ENCODE measurements around the gene NANOS2.

Gene NANOS2

GRCh38 chr19:45929247-45929646 lies 14.7 kb upstream of the NANOS2 start:
- DNase-seq (ENCODE audit: low spot score), result no peak

- DNase-seq (ENCODE audit: low spot score), result peak; percentile 97
Measured at GRCh38 chr19:45927565-45928261, 13.1 kb upstream of the NANOS2 start.

DNA sequence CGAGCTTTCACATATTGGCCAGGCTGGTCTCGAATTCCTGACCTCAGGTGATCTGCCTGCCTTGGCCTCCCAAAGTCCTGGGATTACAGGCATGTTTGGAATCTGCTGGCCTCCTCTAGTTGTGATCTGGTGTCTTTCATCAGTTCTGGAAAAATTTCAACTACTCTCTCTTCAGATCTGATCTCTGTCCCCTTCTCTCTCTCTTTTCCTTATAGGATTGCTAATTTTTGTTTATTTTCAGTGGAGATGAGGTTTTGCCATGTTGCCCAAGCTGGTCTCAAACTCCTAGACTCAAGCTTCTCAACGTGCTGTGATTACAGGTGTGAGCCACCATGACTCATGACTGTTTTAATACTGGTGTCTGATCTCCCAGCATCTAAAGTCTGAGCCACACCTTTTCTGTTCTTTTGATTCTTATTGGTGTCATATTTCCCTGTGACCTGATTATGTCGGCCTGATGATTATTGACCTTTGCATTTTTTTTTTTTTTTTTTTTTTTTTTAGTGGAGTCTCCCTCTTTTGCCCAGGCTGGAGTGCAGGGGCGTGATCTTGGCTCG lies 10.4 kb upstream of the NANOS2 start:
- DNase-seq (ENCODE audit: low spot score), result no peak

GRCh38 chr19:45922281-45922680 lies 7.7 kb upstream of the NANOS2 start:
- DNase-seq (ENCODE audit: low spot score), result no peak

- no peak for DNase-seq (ENCODE audit: low spot score)
Measured at GRCh38 chr19:45920458-45920857, 5.9 kb upstream of the NANOS2 start.

- DNase-seq (ENCODE audit: low spot score), result no peak
Measured at GRCh38 chr19:45919678-45920077, 5.1 kb upstream of the NANOS2 start.

DNA sequence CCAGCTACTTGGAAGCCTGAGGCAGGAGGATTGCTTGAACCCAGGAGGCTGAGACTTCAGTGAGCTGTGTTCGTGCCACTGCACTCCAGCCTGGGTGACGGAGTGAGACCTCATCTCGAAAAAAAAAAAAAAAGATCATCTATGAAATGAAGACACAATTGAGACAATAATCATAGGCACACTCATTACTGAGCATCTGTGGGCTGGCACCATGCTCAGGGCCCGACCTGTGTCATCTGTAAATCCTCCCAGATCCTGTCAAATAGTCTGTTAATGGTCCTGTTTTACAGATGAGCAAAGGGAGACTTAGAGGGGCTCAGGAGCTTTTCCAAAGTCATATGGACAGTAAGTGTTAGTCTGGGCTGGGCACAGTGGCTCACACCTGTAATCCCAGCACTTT lies 4.1 kb upstream of the NANOS2 start:
- no peak for DNase-seq (ENCODE audit: low spot score)

GRCh38 chr19:45917421-45918091 lies 3.0 kb upstream of the NANOS2 start:
- peak; percentile 83 for DNase-seq (ENCODE audit: low spot score)

GRCh38 chr19:45911291-45911690 lies 3.3 kb downstream of the NANOS2 start:
- no peak for DNase-seq (ENCODE audit: low spot score)

DNA sequence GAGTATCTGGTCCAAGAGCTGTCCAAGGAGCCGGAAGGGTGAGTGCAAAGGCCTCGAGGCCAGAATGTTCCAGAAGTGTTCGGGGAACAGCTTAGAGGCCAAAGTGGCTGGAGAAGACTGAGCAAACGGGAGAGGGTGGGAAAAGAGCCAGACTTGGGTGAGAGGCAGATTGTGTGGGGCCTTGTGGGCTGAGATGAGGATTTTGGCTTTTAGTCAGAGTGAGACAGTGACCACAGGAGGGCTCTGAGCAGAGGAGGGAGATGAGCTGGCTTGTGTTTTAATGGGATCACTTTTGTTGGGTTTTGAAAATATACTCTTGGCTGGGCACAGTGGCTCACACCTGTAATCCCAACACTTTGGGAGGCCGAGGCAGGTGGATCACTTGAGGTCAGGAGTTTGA lies 5.6 kb downstream of the NANOS2 start:
- no peak for DNase-seq (ENCODE audit: low spot score)

DNA sequence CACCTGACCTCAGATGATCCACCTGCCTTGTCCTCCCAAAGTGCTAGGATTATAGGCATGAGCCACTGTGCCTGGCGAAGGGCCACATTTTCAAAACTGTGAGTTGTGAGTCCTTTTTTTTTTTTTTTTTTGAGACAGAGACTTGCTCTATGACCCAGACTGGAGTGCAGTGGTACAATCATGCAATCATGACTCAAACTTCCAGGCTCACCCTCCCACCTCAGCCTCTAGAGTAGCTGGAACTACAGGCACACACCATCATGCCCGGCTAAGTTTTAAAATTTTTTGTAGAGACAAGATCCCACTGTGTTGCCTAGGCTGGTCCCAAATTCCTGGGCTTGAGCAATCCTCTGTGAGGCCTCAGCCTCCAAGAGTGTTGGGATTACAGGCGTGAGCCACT lies 8.4 kb downstream of the NANOS2 start:
- DNase-seq (ENCODE audit: low spot score), result no peak

DNA sequence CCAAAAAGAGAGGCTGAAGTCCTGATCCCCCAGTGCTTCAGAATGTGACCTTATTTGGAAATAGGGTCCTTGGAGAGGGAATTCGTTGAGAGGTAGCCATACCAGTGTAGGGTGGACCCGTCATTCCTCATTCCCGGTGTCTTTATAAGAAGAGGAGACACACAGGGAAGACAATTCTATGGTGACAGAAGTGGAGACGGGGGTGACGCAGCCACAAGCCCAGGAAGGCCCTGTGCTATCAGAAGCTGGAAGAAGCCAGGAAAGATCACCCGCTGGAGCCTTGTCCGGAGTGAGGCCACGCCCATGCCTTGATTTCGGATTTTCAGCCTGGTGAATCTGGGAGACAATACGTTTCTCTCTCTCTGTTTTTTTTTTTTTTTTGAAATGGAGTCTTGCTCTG lies 9.6 kb downstream of the NANOS2 start:
- no peak for DNase-seq (ENCODE audit: low spot score)

- peak; percentile 100 for DNase-seq (ENCODE audit: low spot score)
Measured at GRCh38 chr19:45902651-45903625, 11.6 kb downstream of the NANOS2 start.

- no peak for DNase-seq (ENCODE audit: low spot score)
Measured at GRCh38 chr19:45901912-45902650, 12.5 kb downstream of the NANOS2 start, which contains the start of gene MYPOP. Gene MYPOP (minus strand): TSS chr19:45902613. CDS start chr19:45901773, 840 bp downstream.

DNA sequence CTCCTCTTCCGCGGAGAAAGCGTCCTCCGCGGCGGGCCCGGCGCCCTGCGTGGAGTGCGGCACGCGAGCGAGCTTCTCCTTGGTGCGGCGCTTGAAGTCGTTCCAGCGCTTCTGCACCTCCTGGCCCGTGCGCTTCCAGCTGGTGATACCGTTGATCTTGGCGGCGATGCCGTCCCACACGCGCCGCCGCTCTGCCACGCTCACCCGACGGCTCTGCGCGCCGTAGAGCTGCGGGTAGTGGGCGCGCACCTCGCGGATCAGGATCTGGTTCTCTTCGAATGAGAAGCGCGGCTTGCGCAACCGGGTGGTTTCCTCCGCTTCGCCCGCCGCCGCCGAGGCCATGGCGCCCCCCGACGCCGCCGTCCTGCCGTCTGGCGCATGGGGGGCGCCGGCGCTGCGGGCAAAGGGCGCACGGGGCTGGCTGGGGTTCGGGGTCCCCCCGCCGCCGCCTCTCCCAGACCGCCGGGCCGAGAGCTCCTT lies 13.1 kb downstream of the NANOS2 start:
- no peak for DNase-seq (ENCODE audit: low spot score)

DNA sequence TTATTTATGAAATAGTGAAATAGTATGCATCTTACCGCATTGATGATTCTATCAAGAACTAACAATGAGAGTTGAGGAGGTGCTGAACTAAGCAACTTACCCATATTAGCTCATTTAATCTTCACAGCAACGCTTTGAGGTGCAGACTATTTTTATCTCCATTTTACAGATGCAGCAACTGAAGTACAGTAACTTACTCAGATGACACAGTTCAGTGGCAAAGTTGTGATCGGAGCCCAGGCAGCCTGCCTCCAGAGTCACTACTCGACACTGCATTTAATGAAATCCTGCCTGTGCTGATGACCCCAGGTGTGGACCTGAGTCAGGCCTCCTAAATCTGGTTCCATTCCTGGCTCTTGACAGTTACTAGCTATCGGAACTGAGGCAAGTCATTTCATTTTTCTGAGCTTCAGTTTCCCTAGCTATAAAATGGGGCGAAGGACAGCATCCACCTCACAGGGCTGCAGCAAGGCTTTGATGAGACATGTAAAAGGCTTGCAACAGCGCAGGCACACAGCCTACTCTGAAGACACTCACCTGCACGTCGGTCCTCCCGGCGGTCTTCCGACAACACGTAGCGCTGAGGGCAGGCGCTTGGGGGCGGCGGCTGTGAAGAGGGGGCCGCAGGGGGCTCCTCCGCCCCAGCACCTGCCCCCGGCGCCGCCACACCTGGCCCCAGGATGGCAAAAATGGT lies 13.7 kb downstream of the NANOS2 start:
- no peak for DNase-seq (ENCODE audit: low spot score)

DNA sequence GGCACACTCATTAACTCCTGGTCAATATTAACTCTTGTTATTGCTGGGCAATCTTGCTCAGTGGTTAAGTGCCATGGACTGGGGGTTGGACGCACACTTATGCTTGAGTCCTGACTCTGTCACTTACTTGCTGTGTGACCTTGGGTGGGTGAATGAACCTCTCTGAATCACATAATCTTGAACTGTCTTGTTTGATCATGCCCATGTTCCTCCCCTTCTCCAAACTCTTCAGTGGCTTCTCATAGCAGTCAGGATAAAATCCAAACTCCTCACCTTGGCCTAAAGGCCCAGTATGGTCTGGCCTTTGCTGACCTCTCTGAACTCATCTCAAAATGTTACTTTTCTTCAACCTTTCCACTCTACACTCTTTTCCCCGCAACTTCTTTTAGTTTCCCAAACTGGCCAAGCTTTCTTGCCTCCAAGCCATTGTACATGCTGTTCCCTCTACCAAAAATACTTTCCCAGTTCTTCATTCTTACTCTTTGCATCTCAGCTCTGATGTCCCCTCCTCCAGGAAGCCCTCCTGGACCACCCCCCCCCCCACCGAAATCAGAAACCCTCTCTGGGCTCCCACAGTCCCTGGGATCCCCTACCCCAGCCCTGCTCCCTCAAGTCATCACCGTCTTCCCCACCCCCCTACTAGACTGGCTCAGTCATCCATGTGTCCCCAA lies 14.5 kb downstream of the NANOS2 start:
- no peak for DNase-seq (ENCODE audit: low spot score)

- no peak for DNase-seq (ENCODE audit: low spot score)
Measured at GRCh38 chr19:45899253-45899652, 15.3 kb downstream of the NANOS2 start.

DNA sequence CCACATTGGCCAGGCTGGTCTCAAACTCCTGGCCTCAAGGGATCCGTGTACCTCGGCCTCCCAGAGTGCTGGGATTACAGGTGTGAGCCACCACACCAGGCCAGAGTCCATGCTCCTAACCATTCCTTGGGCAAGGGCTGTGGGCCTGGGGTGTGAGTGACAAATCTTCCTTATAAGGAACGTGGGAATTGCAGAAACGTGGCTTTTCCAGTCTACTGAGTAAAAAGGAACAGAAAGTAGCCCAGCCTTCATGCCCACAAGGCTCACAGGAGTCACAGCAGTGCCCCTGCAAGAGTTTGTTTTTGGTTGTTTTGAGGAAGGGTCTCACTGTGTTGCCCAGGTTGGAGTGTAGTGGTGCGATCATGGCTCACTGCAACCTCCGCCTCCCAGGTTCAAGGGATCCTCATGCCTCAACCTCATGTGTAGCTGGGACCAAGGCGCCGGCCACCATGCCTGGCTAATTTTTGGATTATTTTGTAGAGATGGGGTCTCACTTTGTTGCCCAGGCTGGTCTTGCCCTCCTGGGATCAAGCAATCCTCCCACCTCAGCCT lies 17.2 kb downstream of the NANOS2 start:
- no peak for DNase-seq (ENCODE audit: low spot score)
